ENCODE data around the gene TRMT10B. TPM values are rescaled to one million over a fixed set of nuclear protein-coding genes. Genes with fewer than 3 reads are reported as not detected.

TRMT10B gene
- 3.5 TPM for polyA plus RNA-seq (2012; ENCODE audit: insufficient read depth, insufficient read length, low read depth)

- H3K9me3 ChIP-seq, result no peaks in the 10 kb centered on the region
- DNase-seq, result peak; percentile 79
- peak within 1 kb of the TSS; percentile 93 for H3K4me3 ChIP-seq (ENCODE audit: low read depth, low read length)
- H3K4me1 ChIP-seq, result no peaks in the 10 kb centered on the region
- H3K36me3 ChIP-seq, result no peaks in the 10 kb centered on the region
- no peaks in the 10 kb centered on the region for H3K27me3 ChIP-seq
- 0 out of 2 replicates have a peak, but pooled peaks have one; percentile 5 for TF ChIP-seq CTCF (IDR thresholded peaks at IDR 0.05; ENCODE audit: low read depth, low read length)
These were observed at the start of gene TRMT10B for GRCh38 chr9:37753489-37754190. TRMT10B (plus strand) TSS chr9:37753805; CDS start chr9:37761932, 8,127 bp downstream.

- H3K36me3 ChIP-seq, result no peaks in the 10 kb centered on the region
- H3K27me3 ChIP-seq, result no peaks in the 10 kb centered on the region
- no peak overlapping the region for H3K4me3 ChIP-seq (ENCODE audit: low read depth, low read length)
- H3K4me1 ChIP-seq, result no peaks in the 10 kb centered on the region; the same call in 1 of the 2 replicates
- H3K9me3 ChIP-seq, result no peaks in the 10 kb centered on the region
- no peak for DNase-seq
- TF ChIP-seq CTCF (IDR thresholded peaks at IDR 0.05; ENCODE audit: low read depth, low read length), result no peak
These were observed 47.8 kb upstream of the TRMT10B start for GRCh38 chr9:37705787-37706186.

- DNase-seq, result no peak
- H3K4me1 ChIP-seq, result no peaks in the 10 kb centered on the region; the same call in 1 of the 2 replicates
- TF ChIP-seq CTCF (IDR thresholded peaks at IDR 0.05; ENCODE audit: low read depth, low read length), result no peak
- H3K27me3 ChIP-seq, result no peaks in the 10 kb centered on the region
- no peaks in the 10 kb centered on the region for H3K9me3 ChIP-seq
- no peaks in the 10 kb centered on the region for H3K36me3 ChIP-seq
- H3K4me3 ChIP-seq (ENCODE audit: low read depth, low read length), result no peak overlapping the region
These were observed 47.3 kb upstream of the TRMT10B start for GRCh38 chr9:37706290-37706689.

GRCh38 chr9:37707748-37708147, 45.9 kb upstream of the TRMT10B start:
- no peak for DNase-seq
- H3K4me3 ChIP-seq (ENCODE audit: low read depth, low read length), result no peak overlapping the region
- H3K27me3 ChIP-seq, result no peaks in the 10 kb centered on the region
- no peaks in the 10 kb centered on the region for H3K9me3 ChIP-seq
- H3K36me3 ChIP-seq, result no peaks in the 10 kb centered on the region
- no peak for TF ChIP-seq CTCF (IDR thresholded peaks at IDR 0.05; ENCODE audit: low read depth, low read length)
- no peaks in the 10 kb centered on the region for H3K4me1 ChIP-seq

- no peak overlapping the region for H3K4me3 ChIP-seq (ENCODE audit: low read depth, low read length)
- no peak for DNase-seq
- no peaks in the 10 kb centered on the region for H3K36me3 ChIP-seq
- H3K27me3 ChIP-seq, result no peaks in the 10 kb centered on the region
- H3K4me1 ChIP-seq, result peaks cover 4% of the 10 kb centered on the region
- TF ChIP-seq CTCF (IDR thresholded peaks at IDR 0.05; ENCODE audit: low read depth, low read length), result no peak
- H3K9me3 ChIP-seq, result no peaks in the 10 kb centered on the region
These were observed 43.6 kb upstream of the TRMT10B start for GRCh38 chr9:37710046-37710445.

GRCh38 chr9:37715260-37715659, 38.3 kb upstream of the TRMT10B start:
- no peaks in the 10 kb centered on the region for H3K9me3 ChIP-seq
- no peak for TF ChIP-seq CTCF (IDR thresholded peaks at IDR 0.05; ENCODE audit: low read depth, low read length)
- DNase-seq, result no peak

More at GRCh38 chr9:37715260-37715659, 38.3 kb upstream of the TRMT10B start:
- H3K36me3 ChIP-seq, result no peaks in the 10 kb centered on the region
- no peak overlapping the region for H3K4me3 ChIP-seq (ENCODE audit: low read depth, low read length)
- peaks cover 13% of the 10 kb centered on the region for H3K4me1 ChIP-seq
- no peaks in the 10 kb centered on the region for H3K27me3 ChIP-seq
